Measurements from ENCODE around the gene CDH4.

Gene CDH4

GRCh38 chr20:61881861-61882260 is 629.8 kb downstream of the CDH4 start:
- H3K36me3 ChIP-seq (ENCODE audit: insufficient read depth, low read length), result no peaks in the 10 kb centered on the region
- no peak overlapping the region for H3K4me3 ChIP-seq (ENCODE audit: low read depth in 1 of 2, low read length in 2 of 2)
- H4K20me1 ChIP-seq (ENCODE audit: insufficient read depth, low read length), result peaks cover 7% of the 10 kb centered on the region
- DNase-seq (no peak), ATAC-seq (ENCODE audit: insufficient read depth, low read depth) (no peak)
- TF ChIP-seq EZH2 (IDR thresholded peaks at IDR 0.05; ENCODE audit: borderline replicate concordance, low read depth, low read length, severe bottlenecking) (no peak), CTCF (IDR thresholded peaks at IDR 0.05; ENCODE audit: borderline replicate concordance, extremely low read depth, low read length, poor library complexity, severe bottlenecking) (no peak)
- no peak overlapping the region for H2AFZ ChIP-seq (ENCODE audit: low read depth, low read length)
- no peak overlapping the region for H3K27ac ChIP-seq (ENCODE audit: low read length)
- H3K9ac ChIP-seq (ENCODE audit: low read depth, low read length), result no peak overlapping the region
- no peaks in the 10 kb centered on the region for H3K79me2 ChIP-seq (ENCODE audit: insufficient read depth, low read length)
- H3K4me2 ChIP-seq (ENCODE audit: insufficient read depth, low read length), result no peak overlapping the region
- no peaks in the 10 kb centered on the region for H3K9me3 ChIP-seq (ENCODE audit: insufficient read depth, low read length, severe bottlenecking)
- H3K4me1 ChIP-seq (ENCODE audit: insufficient read depth, low read length), result peaks cover 1% of the 10 kb centered on the region
- no peaks in the 10 kb centered on the region for H3K27me3 ChIP-seq (ENCODE audit: insufficient read depth, low read length, poor library complexity)

DNA sequence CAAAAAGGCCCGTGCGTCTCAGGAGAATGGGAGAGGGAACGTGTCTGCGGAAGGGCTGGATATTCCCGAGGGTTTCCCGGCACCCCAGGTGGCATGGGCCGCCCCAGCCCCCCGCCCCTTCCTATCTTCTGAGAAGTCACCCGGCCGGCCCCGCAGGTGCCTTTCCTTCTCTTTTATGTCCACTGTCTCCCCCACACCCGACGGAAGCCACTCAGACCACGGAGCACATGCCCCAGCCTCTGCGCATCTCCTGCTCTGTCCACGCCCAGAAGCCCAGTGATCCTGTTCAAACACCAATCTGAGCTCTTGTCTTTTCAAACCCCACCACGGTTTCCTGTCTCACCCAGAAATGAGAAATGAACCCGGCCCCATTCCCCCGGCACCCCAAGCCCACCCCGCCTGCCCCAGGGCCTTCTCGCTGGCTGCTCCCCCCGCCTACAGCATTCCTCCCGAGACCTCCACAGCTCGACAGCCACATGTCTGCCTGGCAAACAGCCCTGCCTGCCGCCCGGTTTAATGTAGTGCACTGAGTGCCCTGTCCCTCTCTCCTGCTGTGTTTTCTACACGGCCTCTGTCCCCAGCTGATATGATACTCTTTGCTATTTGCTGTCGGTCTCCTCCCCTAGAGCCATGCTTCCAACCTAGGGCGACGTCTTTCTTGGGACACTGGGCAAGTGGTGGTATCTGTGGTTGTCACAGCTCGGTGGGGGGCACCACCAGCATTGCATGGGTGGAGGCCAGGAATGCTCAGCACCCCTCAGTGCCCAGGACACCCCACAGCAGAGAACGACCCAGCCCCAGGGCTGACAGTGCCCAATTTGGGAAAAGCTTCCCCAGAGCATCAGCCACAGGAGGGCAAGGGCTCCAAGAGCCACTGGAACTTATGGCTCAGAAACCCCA is 630.9 kb downstream of the CDH4 start:
- H3K27me3 ChIP-seq (ENCODE audit: insufficient read depth, low read length, poor library complexity), result no peaks in the 10 kb centered on the region
- no peaks in the 10 kb centered on the region for H3K79me2 ChIP-seq (ENCODE audit: insufficient read depth, low read length)
- DNase-seq (no peak), ATAC-seq (ENCODE audit: insufficient read depth, low read depth) (0 out of 3 replicates have a peak, but pooled peaks have one; percentile 15)
- peaks cover 7% of the 10 kb centered on the region for H4K20me1 ChIP-seq (ENCODE audit: insufficient read depth, low read length)
- no peak overlapping the region for H3K4me2 ChIP-seq (ENCODE audit: insufficient read depth, low read length)
- H3K27ac ChIP-seq (ENCODE audit: low read length), result no peak overlapping the region
- TF ChIP-seq EZH2 (IDR thresholded peaks at IDR 0.05; ENCODE audit: borderline replicate concordance, low read depth, low read length, severe bottlenecking) (no peak), CTCF (IDR thresholded peaks at IDR 0.05; ENCODE audit: borderline replicate concordance, extremely low read depth, low read length, poor library complexity, severe bottlenecking) (no peak)
- peaks cover 8% of the 10 kb centered on the region for H3K4me1 ChIP-seq (ENCODE audit: insufficient read depth, low read length)
- no peak overlapping the region for H3K4me3 ChIP-seq (ENCODE audit: low read depth in 1 of 2, low read length in 2 of 2)
- H3K9me3 ChIP-seq (ENCODE audit: insufficient read depth, low read length, severe bottlenecking), result no peaks in the 10 kb centered on the region
- H3K36me3 ChIP-seq (ENCODE audit: insufficient read depth, low read length), result no peaks in the 10 kb centered on the region
- H3K9ac ChIP-seq (ENCODE audit: low read depth, low read length), result no peak overlapping the region
- no peak overlapping the region for H2AFZ ChIP-seq (ENCODE audit: low read depth, low read length)

DNA sequence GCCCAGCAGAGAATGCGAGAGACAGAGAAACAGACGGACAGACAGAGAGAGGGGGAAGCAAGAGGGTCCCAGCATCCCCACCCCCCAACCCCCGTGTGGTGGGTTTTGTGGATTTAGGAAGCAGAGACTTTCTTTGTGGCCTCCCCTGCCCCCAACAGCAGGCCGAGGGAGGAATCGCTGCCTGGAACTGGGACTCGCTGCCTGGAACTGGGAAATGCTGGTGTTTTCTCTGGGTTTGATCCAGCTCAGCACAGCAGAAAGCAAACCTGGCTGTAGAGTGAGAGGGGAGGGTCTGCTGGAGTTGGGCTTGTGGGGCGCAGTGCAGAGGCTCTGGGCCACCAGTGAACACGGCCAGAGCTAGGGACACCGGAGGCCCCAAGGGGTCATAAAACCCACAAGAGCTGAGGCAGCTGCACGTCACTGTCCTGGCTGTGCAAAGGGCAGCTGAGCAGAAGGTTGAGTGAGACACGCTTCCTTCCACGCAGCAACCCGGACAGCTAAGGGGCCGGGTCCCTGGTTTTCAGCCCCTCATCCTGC is 631.9 kb downstream of the CDH4 start:
- peaks cover 7% of the 10 kb centered on the region for H4K20me1 ChIP-seq (ENCODE audit: insufficient read depth, low read length)
- ATAC-seq (ENCODE audit: insufficient read depth, low read depth) (no peak), DNase-seq (no peak)
- peaks cover 8% of the 10 kb centered on the region for H3K4me1 ChIP-seq (ENCODE audit: insufficient read depth, low read length)
- no peak overlapping the region for H3K4me3 ChIP-seq (ENCODE audit: low read depth in 1 of 2, low read length in 2 of 2)
- no peaks in the 10 kb centered on the region for H3K9me3 ChIP-seq (ENCODE audit: insufficient read depth, low read length, severe bottlenecking)
- no peak for TF ChIP-seq CTCF (IDR thresholded peaks at IDR 0.05; ENCODE audit: borderline replicate concordance, extremely low read depth, low read length, poor library complexity, severe bottlenecking)
- TF ChIP-seq EZH2 (IDR thresholded peaks at IDR 0.05; ENCODE audit: borderline replicate concordance, low read depth, low read length, severe bottlenecking), result no peak
- H3K79me2 ChIP-seq (ENCODE audit: insufficient read depth, low read length), result no peaks in the 10 kb centered on the region
- H3K9ac ChIP-seq (ENCODE audit: low read depth, low read length), result no peak overlapping the region
- no peaks in the 10 kb centered on the region for H3K27me3 ChIP-seq (ENCODE audit: insufficient read depth, low read length, poor library complexity)
- no peaks in the 10 kb centered on the region for H3K36me3 ChIP-seq (ENCODE audit: insufficient read depth, low read length)
- H3K27ac ChIP-seq (ENCODE audit: low read length), result no peak overlapping the region
- H2AFZ ChIP-seq (ENCODE audit: low read depth, low read length), result no peak overlapping the region
- H3K4me2 ChIP-seq (ENCODE audit: insufficient read depth, low read length), result no peak overlapping the region
